Measurements from ENCODE around the gene ADAMTS20.
"Not testable (repeated sequence)": the region's sequence is repeated elsewhere in the genome, so short reads cannot be mapped to it uniquely, and the experiment has no call there.

The ADAMTS20 gene

DNA sequence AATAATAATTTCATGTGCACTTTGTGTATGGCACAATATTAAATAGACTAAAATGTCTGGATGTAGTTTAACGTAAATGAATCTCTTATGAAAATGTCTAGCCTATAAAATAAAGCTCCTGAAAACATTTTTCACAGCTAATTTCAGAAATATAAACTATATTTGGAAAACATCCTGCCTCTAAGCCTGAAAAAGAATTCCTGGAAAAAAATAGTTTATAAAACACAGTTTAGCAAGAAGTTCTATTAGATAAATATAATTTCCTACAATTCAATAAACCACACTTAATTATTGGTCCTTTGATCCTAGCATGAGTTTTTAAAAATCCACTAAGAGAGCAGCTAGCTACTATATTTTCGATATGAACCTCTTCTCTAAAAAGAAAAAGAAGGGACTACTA, 159.9 kb downstream of the ADAMTS20 start:
- no peak for DNase-seq (ENCODE audit: low spot score)
- in situ Hi-C loops (cut with MboI; ENCODE audit: low pct_unique_long_range_greater_than_20kb, low sequenced_read_pairs, unreplicated experiment): no loop called here
- TF ChIP-seq, protein P1, sequence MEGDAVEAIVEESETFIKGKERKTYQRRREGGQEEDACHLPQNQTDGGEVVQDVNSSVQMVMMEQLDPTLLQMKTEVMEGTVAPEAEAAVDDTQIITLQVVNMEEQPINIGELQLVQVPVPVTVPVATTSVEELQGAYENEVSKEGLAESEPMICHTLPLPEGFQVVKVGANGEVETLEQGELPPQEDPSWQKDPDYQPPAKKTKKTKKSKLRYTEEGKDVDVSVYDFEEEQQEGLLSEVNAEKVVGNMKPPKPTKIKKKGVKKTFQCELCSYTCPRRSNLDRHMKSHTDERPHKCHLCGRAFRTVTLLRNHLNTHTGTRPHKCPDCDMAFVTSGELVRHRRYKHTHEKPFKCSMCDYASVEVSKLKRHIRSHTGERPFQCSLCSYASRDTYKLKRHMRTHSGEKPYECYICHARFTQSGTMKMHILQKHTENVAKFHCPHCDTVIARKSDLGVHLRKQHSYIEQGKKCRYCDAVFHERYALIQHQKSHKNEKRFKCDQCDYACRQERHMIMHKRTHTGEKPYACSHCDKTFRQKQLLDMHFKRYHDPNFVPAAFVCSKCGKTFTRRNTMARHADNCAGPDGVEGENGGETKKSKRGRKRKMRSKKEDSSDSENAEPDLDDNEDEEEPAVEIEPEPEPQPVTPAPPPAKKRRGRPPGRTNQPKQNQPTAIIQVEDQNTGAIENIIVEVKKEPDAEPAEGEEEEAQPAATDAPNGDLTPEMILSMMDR (IDR thresholded peaks at IDR 0.05; ENCODE audit: extremely low read depth, insufficient read depth, missing control alignments): no peak

- in situ Hi-C loops (cut with MboI; ENCODE audit: low pct_unique_long_range_greater_than_20kb, low sequenced_read_pairs, unreplicated experiment): no loop called here
- TF ChIP-seq, protein P1 (IDR thresholded peaks at IDR 0.05; ENCODE audit: extremely low read depth, insufficient read depth, missing control alignments): no peak
Measured at GRCh38 chr12:43381879-43382278, 170.1 kb downstream of the ADAMTS20 start.

GRCh38 chr12:43378448-43378847, 173.6 kb downstream of the ADAMTS20 start:
- DNase-seq (ENCODE audit: low spot score): no peak
- TF ChIP-seq, protein P1 (IDR thresholded peaks at IDR 0.05; ENCODE audit: extremely low read depth, insufficient read depth, missing control alignments): no peak
- in situ Hi-C loops (cut with MboI; ENCODE audit: low pct_unique_long_range_greater_than_20kb, low sequenced_read_pairs, unreplicated experiment): no loop called here

More at GRCh38 chr12:43381879-43382278, 170.1 kb downstream of the ADAMTS20 start:
- DNase-seq (ENCODE audit: low spot score): no peak

- DNase-seq (ENCODE audit: low spot score): no peak
- TF ChIP-seq, protein P1 (IDR thresholded peaks at IDR 0.05; ENCODE audit: extremely low read depth, insufficient read depth, missing control alignments): no peak
- in situ Hi-C loops (cut with MboI; ENCODE audit: low pct_unique_long_range_greater_than_20kb, low sequenced_read_pairs, unreplicated experiment): no loop called here
Measured at GRCh38 chr12:43370263-43370662, 181.7 kb downstream of the ADAMTS20 start.

- TF ChIP-seq, protein P1 (IDR thresholded peaks at IDR 0.05; ENCODE audit: extremely low read depth, insufficient read depth, missing control alignments): no peak
- in situ Hi-C loops (cut with MboI; ENCODE audit: low pct_unique_long_range_greater_than_20kb, low sequenced_read_pairs, unreplicated experiment): no loop called here
- DNase-seq (ENCODE audit: low spot score): no peak
Measured at GRCh38 chr12:43362910-43363694, 188.9 kb downstream of the ADAMTS20 start.

DNA sequence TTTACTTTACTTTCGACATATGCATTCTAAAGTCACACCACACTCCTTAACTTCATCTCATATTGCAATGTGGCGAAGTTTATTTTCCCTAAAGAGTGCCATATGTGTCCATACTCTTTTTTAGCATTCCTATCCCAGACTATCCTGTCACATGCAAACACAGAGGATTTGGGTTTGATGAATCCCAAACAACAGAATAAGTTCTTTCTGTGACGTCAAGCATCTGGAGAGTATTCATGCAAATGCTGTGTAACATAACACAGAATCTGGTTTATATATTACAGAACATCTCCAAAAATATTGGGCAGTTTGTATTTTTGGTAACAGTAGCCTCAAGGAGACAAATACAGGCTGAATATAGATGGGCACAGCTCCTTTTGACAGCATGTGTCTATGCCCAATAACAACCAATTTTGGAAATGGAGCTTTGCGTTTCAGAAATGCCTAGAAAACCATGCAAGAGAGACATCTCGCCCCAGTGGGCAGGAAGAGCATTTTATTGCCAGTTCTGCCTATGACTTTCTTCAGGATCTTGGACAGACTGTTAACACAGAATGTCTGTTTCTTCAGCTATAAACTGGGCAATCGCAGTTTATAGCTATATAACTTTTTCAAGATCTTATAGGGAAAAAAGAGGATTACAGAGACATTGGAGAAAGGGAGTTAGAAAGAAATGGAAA, 190.8 kb downstream of the ADAMTS20 start:
- TF ChIP-seq, protein P1 (IDR thresholded peaks at IDR 0.05; ENCODE audit: extremely low read depth, insufficient read depth, missing control alignments): no peak
- in situ Hi-C loops (cut with MboI; ENCODE audit: low pct_unique_long_range_greater_than_20kb, low sequenced_read_pairs, unreplicated experiment): no loop called here
- DNase-seq (ENCODE audit: low spot score): no peak

- in situ Hi-C loops (cut with MboI; ENCODE audit: low pct_unique_long_range_greater_than_20kb, low sequenced_read_pairs, unreplicated experiment); DNase-seq (ENCODE audit: low spot score): not testable (repeated sequence)
Measured at GRCh38 chr12:43360001-43360400, 192.0 kb downstream of the ADAMTS20 start.

Data from GM13977 (cell line).